Glutamatergic neuron (in vitro differentiated cells): Measurements from ENCODE around the gene SGPP2. TPM values are rescaled to one million over a fixed set of nuclear protein-coding genes. Genes with fewer than 3 reads are reported as not detected.

Source experiments
- DNase-seq: peaks from one replicate; pipeline ENCODE4 v3.0.0; 2022
- H3K27ac Mint-ChIP-seq: one replicate; pipeline ENCODE4 v1.8.0; 2020; ENCODE audit warnings: mild to moderate bottlenecking, mixed read lengths, inconsistent platforms; ENCODE audit not compliant: unreplicated experiment
- H3K27me3 Mint-ChIP-seq: one replicate; pipeline ENCODE4 v1.8.0; 2020; ENCODE audit warnings: mild to moderate bottlenecking, moderate library complexity, mixed read lengths, inconsistent platforms; ENCODE audit not compliant: unreplicated experiment
- H3K36me3 Mint-ChIP-seq: one replicate; pipeline ENCODE4 v1.8.0; 2020; ENCODE audit warnings: mild to moderate bottlenecking, mixed read lengths, inconsistent platforms; ENCODE audit not compliant: unreplicated experiment
- H3K4me1 Mint-ChIP-seq: one replicate; pipeline ENCODE4 v1.8.0; 2020; ENCODE audit warnings: mild to moderate bottlenecking, low read depth, mixed read lengths, inconsistent platforms; ENCODE audit not compliant: unreplicated experiment
- H3K4me3 Mint-ChIP-seq: one replicate; pipeline ENCODE4 v1.8.0; 2020; ENCODE audit warnings: mild to moderate bottlenecking, mixed read lengths, inconsistent platforms; ENCODE audit not compliant: unreplicated experiment
- H3K9me3 Mint-ChIP-seq: one replicate; pipeline ENCODE4 v1.8.0; 2020; ENCODE audit warnings: mild to moderate bottlenecking, moderate library complexity, mixed read lengths, inconsistent platforms; ENCODE audit not compliant: unreplicated experiment
- CTCF ChIP-seq: fragments of 200-600 bp; sonication (generic); IDR thresholded peaks from one replicate; pipeline ENCODE4 v1.5.0; 2021; ENCODE audit not compliant: partially characterized antibody, unreplicated experiment
- long read RNA-seq: library from polyadenylated mRNA; unstranded; transcript quantifications from one replicate; pipeline ENCODE4 v2.0.0, GENCODE V29; 2020; ENCODE audit not compliant: unreplicated experiment
- total RNA-seq: library from RNA; stranded (reverse); fragmentation: NEBNext Ultra II Directional; extraction: Animal tissue kit (Norgen Biotek cat#: 25700); gene quantifications from one replicate; pipeline ENCODE4 v1.2.1, GENCODE V29; 2021; ENCODE audit not compliant: unreplicated experiment

The SGPP2 gene
- 2.1 TPM for total RNA-seq
- long read RNA-seq: 0 reads

DNA sequence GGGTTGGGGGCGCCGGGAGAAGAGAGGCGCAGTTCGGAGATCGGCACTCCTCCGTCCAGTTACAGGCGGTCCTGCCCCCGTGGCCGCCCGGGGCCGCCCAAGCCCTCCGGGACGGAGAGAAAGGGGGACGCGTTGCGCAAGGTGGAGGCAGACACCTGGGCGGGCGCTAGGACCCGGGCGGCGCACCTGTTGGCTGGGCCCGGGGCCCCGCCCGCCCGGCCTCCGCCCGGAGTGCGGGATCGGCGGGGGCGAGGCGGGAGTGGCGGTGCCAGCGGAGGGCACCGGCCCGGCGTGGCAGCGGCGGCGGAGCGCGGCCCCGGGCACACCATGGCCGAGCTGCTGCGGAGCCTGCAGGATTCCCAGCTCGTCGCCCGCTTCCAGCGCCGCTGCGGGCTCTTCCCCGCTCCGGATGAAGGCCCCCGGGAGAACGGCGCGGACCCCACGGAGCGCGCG, at the start of gene SGPP2:
Gene SGPP2, plus strand, starts transcription at position 268 of the 453 bp plus-strand sequence. Its CDS starts 60 bp downstream, at position 328.
- no peak for TF ChIP-seq CTCF
- peak; percentile 16 for DNase-seq
- Mint-ChIP-seq H3K36me3 (peaks cover 12% of the 10 kb centered on the region), H3K9me3 (peaks cover 11% of the 10 kb centered on the region), H3K4me3 (peak within 1 kb of the TSS; percentile 91), H3K27ac (no peak within 1 kb of the TSS), H3K4me1 (peaks cover 11% of the 10 kb centered on the region), H3K27me3 (peaks cover 20% of the 10 kb centered on the region)

DNA sequence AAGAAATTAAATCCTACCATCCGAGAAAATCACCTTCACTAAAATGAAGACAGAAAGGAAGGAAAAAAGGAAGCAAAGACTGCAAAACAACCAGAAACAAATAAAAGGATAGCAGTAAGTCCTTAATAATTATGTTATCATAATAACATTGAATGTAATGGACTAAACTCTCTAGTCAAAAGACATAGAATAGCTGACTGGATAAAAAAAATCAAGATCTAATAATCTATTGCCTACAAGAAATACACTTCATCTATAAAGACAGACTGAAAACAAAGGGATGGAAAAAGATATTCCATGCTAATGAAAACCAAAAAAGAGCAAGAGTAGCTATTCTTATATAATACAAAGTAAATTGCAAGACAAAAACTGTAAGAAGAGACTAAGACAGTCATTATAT, 48.5 kb upstream of the SGPP2 start:
- no peak overlapping the region for H3K27ac Mint-ChIP-seq
- H3K4me1 Mint-ChIP-seq: peaks cover 3% of the 10 kb centered on the region
- H3K9me3 Mint-ChIP-seq: peaks cover 3% of the 10 kb centered on the region
- no peaks in the 10 kb centered on the region for H3K27me3 Mint-ChIP-seq
- H3K4me3 Mint-ChIP-seq: no peak overlapping the region
- peaks cover 28% of the 10 kb centered on the region for H3K36me3 Mint-ChIP-seq
- no peak for TF ChIP-seq CTCF
- no peak for DNase-seq

DNA sequence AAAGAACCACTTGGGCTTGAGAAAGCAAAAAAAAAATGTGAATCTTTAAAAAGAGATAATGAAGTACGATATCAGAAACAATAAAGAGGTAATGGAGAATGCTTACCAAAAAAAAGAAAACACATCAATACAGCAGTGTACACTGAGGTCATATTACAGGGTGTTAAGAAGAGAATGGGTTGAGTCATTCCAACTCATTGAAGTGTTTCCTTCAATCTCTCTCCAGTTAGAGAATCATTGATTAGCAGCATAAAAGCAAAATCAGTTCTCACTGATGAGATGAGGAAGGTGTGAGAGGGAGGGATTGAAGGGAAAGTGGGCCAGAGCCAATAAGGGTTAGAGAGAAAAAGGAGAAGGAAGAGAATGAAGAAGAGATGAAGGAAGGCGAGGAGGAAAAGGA, 43.9 kb upstream of the SGPP2 start:
- TF ChIP-seq CTCF: no peak
- H3K9me3 Mint-ChIP-seq: peaks cover 3% of the 10 kb centered on the region
- H3K4me1 Mint-ChIP-seq: peaks cover 8% of the 10 kb centered on the region
- no peaks in the 10 kb centered on the region for H3K27me3 Mint-ChIP-seq
- DNase-seq: no peak
- peak overlapping the region; percentile 34 for H3K27ac Mint-ChIP-seq
- H3K4me3 Mint-ChIP-seq: peak overlapping the region; percentile 45
- H3K36me3 Mint-ChIP-seq: peaks cover 5% of the 10 kb centered on the region

DNA sequence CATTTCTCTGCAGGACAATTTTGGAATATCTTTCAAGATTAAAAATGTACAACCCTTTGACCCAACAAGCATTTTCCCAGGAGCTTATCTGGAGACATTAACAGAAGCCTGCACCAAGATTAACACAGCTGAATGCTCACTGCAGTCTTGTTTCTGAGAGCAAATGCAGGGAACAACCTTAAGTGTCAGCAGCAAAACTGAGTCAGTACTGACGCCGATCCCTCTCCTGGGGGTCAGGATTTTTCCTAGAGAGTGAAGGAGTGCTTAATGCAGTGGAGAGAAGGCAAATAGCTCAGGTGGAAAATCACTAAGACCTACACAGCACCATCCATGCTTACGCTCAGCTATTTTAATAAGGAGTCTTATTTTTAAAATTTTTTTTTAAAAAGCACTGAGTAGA, 42.8 kb upstream of the SGPP2 start:
- Mint-ChIP-seq H3K27me3 (no peaks in the 10 kb centered on the region), H3K27ac (peak overlapping the region; percentile 90), H3K36me3 (peaks cover 5% of the 10 kb centered on the region), H3K4me1 (peaks cover 8% of the 10 kb centered on the region), H3K4me3 (no peak overlapping the region), H3K9me3 (peaks cover 3% of the 10 kb centered on the region)
- TF ChIP-seq CTCF: no peak
- DNase-seq: no peak

- peaks cover 3% of the 10 kb centered on the region for H3K9me3 Mint-ChIP-seq
- no peaks in the 10 kb centered on the region for H3K27me3 Mint-ChIP-seq
- DNase-seq: no peak
- no peak for TF ChIP-seq CTCF
- no peak overlapping the region for H3K4me3 Mint-ChIP-seq
- no peak overlapping the region for H3K27ac Mint-ChIP-seq
- H3K4me1 Mint-ChIP-seq: peaks cover 8% of the 10 kb centered on the region
- peaks cover 5% of the 10 kb centered on the region for H3K36me3 Mint-ChIP-seq
These were observed 41.1 kb upstream of the SGPP2 start for GRCh38 chr2:222383255-222383654.
